Transverse colon (tissue), 4 donors: ENCODE data around the gene CCL16.

Source experiments
- POLR2A ChIP-seq: fragments of 450-650 bp; IDR thresholded peaks from one replicate; pipeline ENCODE4 v1.6.1; 2016; ENCODE audit warnings: antibody characterized with exemption, mild to moderate bottlenecking, moderate library complexity
- POLR2AphosphoS5 ChIP-seq, 3 donors: sonication (generic); formaldehyde crosslinking; IDR thresholded peaks; one replicate each; pipeline ENCODE4 v1.6.1; 2016; ENCODE audit warnings: antibody characterized with exemption in 3 of 3
- TF ChIP-seq, protein P1 (sequence below), 5 experiments: fragments of 200-600 bp in 3 of 5; fragments of 450-650 bp in 2 of 5; sonication (generic) in 3 of 5; IDR thresholded peaks; 1 replicate in 2 of 5; 2 replicates in 3 of 5; pipeline ENCODE4 v1.5.1; 2016 to 2017; ENCODE audit warnings: antibody characterized with exemption in 5 of 5, inconsistent platforms in 3 of 5, mild to moderate bottlenecking in 2 of 5, moderate library complexity in 1 of 5

DNA sequence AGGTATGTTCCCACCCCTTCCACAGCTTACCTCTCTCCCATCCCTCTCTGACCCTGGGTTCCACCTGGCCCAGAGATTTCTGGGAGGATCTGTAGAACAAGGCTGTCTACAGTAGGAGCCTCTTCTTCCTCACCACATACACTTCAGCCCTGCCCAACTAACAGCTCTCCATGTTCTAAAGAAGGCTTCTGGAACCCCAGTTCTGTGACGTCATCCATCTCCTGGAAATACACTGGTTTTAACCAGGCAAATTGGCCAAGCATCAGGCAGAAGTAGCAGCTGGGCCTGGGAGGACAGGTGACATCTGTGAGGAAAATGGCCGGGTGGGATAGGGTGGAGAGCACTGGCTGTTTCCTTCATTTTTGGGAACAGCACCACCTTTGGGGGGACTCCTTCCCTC is 37.8 kb downstream of the CCL16 start, which contains the start of gene LYZL6:
- TF ChIP-seq POLR2AphosphoS5 (IDR thresholded peaks at IDR 0.05) (no peak), POLR2A (no peak)
- TF ChIP-seq, protein P1, sequence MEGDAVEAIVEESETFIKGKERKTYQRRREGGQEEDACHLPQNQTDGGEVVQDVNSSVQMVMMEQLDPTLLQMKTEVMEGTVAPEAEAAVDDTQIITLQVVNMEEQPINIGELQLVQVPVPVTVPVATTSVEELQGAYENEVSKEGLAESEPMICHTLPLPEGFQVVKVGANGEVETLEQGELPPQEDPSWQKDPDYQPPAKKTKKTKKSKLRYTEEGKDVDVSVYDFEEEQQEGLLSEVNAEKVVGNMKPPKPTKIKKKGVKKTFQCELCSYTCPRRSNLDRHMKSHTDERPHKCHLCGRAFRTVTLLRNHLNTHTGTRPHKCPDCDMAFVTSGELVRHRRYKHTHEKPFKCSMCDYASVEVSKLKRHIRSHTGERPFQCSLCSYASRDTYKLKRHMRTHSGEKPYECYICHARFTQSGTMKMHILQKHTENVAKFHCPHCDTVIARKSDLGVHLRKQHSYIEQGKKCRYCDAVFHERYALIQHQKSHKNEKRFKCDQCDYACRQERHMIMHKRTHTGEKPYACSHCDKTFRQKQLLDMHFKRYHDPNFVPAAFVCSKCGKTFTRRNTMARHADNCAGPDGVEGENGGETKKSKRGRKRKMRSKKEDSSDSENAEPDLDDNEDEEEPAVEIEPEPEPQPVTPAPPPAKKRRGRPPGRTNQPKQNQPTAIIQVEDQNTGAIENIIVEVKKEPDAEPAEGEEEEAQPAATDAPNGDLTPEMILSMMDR (IDR thresholded peaks at IDR 0.05): no peak
